ENCODE data around the gene CADM4.

Gene CADM4

GRCh38 chr19:43599635-43600295 is 39.9 kb downstream of the CADM4 start:
- H3K36me3 ChIP-seq = peaks cover 10% of the 10 kb centered on the region; the same call in 1 of the 2 replicates
- TF ChIP-seq CTCF (IDR thresholded peaks at IDR 0.05; ENCODE audit: low read depth, low read length) = no peak

GRCh38 chr19:43598445-43599240 is 41.0 kb downstream of the CADM4 start:
- no peaks in the 10 kb centered on the region for H3K27me3 ChIP-seq
- no peak overlapping the region for H3K4me3 ChIP-seq (ENCODE audit: low read depth, low read length)
- peaks cover 13% of the 10 kb centered on the region; the same call in 1 of the 2 replicates for H3K36me3 ChIP-seq

More at GRCh38 chr19:43599635-43600295, 39.9 kb downstream of the CADM4 start:
- no peaks in the 10 kb centered on the region for H3K9me3 ChIP-seq
- H3K4me3 ChIP-seq (ENCODE audit: low read depth, low read length) = no peak overlapping the region
- no peak for DNase-seq
- no peaks in the 10 kb centered on the region for H3K27me3 ChIP-seq
- H3K4me1 ChIP-seq = no peaks in the 10 kb centered on the region

DNA sequence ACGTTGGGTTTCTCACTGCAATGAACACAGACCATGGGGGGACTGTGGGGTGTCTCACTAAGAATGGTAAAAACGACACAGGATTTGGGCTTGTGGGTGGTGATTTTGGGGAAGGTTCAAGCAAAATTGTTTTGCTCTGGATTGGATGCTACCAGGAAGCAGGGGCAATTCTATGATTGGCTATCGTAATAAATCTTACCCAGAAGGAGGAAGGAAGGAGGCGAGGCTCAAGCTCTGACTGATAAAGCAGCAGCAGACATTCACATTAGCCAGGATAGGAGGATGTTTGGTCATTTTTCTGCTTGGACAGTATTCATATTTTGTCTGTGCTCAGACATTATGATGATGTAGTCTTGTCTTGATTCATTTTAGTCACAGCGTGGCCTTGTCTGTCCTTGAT is 41.8 kb downstream of the CADM4 start:
- no peak for TF ChIP-seq CTCF (IDR thresholded peaks at IDR 0.05; ENCODE audit: low read depth, low read length)
- peaks cover 11% of the 10 kb centered on the region; the same call in 1 of the 2 replicates for H3K36me3 ChIP-seq
- no peaks in the 10 kb centered on the region for H3K9me3 ChIP-seq
- no peaks in the 10 kb centered on the region for H3K27me3 ChIP-seq
- peak overlapping the region; percentile 70 for H3K4me3 ChIP-seq (ENCODE audit: low read depth, low read length)
- no peak for DNase-seq
- H3K4me1 ChIP-seq = no peaks in the 10 kb centered on the region

More at GRCh38 chr19:43598445-43599240, 41.0 kb downstream of the CADM4 start:
- TF ChIP-seq CTCF (IDR thresholded peaks at IDR 0.05; ENCODE audit: low read depth, low read length) = no peak
- H3K9me3 ChIP-seq = no peaks in the 10 kb centered on the region
- no peaks in the 10 kb centered on the region for H3K4me1 ChIP-seq
- no peak for DNase-seq

DNA sequence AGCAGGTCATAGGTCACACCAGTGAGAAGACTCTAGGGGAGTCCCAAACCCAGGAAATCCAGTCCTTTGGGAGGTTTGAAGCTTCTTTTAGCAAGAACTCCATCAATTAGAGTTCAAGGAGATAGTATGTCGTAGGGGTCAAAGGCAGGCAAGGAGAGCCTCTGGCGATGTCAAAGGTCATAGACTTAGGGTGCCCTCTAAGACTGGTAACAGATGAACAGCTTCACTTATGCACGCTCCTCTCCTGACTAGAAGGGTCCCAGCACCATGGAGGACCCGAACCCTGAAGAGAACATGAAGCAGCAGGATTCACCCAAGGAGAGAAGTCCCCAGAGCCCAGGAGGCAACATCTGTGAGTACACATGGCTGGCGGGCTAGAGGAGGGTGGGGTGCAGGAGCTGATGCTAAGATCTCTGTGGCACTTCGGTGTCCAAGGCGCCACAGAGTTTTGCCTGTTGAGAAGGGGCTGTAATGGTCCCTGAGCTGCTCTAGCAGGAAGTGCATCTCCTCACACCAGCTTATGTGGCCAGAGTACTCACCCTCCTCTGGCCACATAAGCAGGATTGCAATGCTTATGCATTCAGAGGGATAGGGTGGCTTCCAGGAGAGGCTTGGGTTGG is 42.7 kb downstream of the CADM4 start:
- Histone ChIP-seq H3K4me1 (no peaks in the 10 kb centered on the region), H3K36me3 (peaks cover 13% of the 10 kb centered on the region; the same call in 1 of the 2 replicates), H3K27me3 (no peaks in the 10 kb centered on the region), H3K9me3 (no peaks in the 10 kb centered on the region), H3K4me3 (ENCODE audit: low read depth, low read length) (peak overlapping the region; percentile 70)
- no peak for TF ChIP-seq CTCF (IDR thresholded peaks at IDR 0.05; ENCODE audit: low read depth, low read length)
- no peak for DNase-seq

DNA sequence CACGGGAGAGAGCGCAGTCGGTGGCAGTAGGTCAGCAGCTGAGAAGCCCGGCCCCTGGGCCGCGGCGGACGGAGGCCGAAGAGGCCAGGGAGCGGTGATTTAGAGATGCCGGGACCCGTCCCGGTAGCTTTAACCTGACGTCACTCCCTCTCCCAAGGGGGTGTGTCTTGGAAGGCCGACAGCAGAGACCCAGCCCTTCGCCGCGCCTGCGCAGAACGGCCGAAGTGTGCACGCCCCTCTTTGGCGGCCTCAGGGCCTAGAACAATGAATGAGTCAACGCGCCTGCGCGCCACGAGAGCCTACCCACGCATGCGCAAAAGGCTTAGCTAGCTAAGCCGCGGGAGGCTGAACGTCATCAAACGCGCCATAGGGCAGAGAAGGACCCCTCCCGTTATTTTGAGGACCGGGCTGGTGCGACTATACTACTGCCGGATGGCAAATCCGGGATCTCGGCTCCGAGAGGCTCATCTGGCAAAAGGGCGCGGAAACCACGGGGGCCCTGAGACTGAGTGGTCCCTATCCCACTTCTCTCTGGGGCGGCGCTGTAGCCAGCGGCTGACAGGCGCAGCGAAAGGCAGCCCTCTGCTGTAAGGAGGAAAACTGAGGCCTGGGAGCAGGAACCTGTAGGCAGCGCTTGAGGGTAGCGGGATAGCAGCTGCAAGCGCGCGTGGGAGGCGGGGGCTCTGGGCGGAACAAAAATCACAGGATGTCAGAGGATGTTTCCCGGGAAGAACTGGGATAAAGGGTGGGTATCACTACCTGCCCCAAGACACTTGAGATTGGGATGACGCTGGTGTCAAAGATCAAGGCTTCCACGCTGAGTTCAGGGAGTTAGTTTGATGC is 43.4 kb downstream of the CADM4 start, which contains the start of the genes IRGQ and ZNF576:
TSS of gene IRGQ (minus strand) at position 136 of the 843 bp plus-strand sequence. CDS start 796 bp downstream, outside the sequence.
TSS of gene ZNF576 (plus strand) at position 597 of the 843 bp plus-strand sequence. CDS start 514 bp downstream, outside the sequence.
- no peaks in the 10 kb centered on the region for H3K9me3 ChIP-seq
- TF ChIP-seq CTCF (IDR thresholded peaks at IDR 0.05; ENCODE audit: low read depth, low read length) = no peak
- peaks cover 13% of the 10 kb centered on the region; the same call in 1 of the 2 replicates for H3K36me3 ChIP-seq
- peak; percentile 100 for DNase-seq
- no peaks in the 10 kb centered on the region for H3K27me3 ChIP-seq
- H3K4me3 ChIP-seq (ENCODE audit: low read depth, low read length) = peak within 1 kb of the TSS; percentile 92
- no peaks in the 10 kb centered on the region for H3K4me1 ChIP-seq
